ENCODE measurements around the gene VAV2.

Gene VAV2

DNA sequence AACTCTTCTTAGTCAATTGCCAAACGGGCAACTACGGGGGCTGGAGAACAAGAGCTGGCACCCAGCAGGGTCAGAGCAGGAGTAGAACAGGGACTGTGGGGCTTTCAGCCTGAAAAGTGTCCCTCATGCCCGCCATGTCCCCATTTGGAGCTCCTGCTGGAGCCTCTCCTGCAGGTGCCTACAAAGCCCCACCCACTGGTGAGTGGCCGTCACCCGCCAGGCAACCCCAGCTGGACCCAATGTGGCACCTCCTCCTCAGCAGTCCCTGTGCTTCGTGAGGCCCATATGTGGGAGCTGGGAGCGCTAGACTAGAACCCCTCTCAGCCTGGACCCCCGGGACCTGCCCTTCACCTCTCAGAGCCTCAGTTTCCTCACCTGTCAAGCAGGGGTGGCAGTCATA is 40.9 kb downstream of the VAV2 start:
- TF ChIP-seq, protein P1, sequence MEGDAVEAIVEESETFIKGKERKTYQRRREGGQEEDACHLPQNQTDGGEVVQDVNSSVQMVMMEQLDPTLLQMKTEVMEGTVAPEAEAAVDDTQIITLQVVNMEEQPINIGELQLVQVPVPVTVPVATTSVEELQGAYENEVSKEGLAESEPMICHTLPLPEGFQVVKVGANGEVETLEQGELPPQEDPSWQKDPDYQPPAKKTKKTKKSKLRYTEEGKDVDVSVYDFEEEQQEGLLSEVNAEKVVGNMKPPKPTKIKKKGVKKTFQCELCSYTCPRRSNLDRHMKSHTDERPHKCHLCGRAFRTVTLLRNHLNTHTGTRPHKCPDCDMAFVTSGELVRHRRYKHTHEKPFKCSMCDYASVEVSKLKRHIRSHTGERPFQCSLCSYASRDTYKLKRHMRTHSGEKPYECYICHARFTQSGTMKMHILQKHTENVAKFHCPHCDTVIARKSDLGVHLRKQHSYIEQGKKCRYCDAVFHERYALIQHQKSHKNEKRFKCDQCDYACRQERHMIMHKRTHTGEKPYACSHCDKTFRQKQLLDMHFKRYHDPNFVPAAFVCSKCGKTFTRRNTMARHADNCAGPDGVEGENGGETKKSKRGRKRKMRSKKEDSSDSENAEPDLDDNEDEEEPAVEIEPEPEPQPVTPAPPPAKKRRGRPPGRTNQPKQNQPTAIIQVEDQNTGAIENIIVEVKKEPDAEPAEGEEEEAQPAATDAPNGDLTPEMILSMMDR (IDR thresholded peaks at IDR 0.05; ENCODE audit: extremely low read depth, insufficient read depth, missing control alignments): no peak
- in situ Hi-C loops (cut with MboI; ENCODE audit: low pct_unique_long_range_greater_than_20kb, low sequenced_read_pairs, unreplicated experiment): no loop called here
- DNase-seq (ENCODE audit: low spot score): no peak

DNA sequence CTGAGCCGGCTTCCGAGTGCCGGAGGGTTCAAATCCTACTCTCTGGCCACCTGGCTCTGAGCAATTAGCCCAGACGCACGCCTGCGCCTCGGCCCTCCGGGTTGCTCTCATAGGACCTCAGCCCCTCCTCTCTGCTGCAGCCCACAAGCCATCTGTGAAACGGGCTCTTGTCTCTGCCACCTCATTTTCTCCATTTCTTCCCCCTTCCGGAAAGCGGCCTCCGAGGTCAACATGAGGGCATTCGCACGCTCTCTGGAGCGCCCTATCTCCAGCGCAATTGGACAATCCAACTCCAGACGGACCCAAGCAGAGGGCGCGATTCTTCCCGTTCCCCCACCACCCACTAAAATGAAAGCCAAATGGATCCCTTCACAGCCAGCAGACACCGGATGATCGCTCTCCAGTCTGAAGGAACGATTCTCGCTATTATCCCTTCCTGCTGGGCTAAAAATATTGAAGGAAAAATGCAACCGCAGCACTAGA is 41.5 kb downstream of the VAV2 start:
- in situ Hi-C loops (cut with MboI; ENCODE audit: low pct_unique_long_range_greater_than_20kb, low sequenced_read_pairs, unreplicated experiment): no loop called here

DNA sequence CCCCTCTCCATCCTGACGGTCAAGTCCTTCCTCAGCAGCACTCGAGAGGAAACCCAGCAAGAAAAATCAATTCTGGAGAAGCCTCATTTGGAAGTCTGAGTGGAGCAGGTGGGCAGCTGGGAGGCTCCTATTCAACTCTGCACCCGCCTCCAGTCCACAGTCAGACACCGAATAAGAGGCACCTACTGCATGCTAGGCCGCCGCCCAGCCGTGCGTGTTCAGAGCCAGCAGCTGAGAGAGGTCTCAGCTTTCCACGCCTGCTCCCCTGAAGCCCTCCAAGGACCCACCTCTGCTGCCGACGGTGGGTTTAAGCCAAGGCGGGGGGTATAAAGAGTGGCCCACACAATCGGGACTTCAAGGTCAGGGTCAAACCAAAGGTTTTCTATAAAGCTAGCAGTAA is 41.9 kb downstream of the VAV2 start:
- TF ChIP-seq, protein P1 (IDR thresholded peaks at IDR 0.05; ENCODE audit: extremely low read depth, insufficient read depth, missing control alignments): no peak
- in situ Hi-C loops (cut with MboI; ENCODE audit: low pct_unique_long_range_greater_than_20kb, low sequenced_read_pairs, unreplicated experiment): no loop called here
- DNase-seq (ENCODE audit: low spot score): no peak

More for the DNA sequence above, 41.5 kb downstream of the VAV2 start:
- TF ChIP-seq, protein P1 (IDR thresholded peaks at IDR 0.05; ENCODE audit: extremely low read depth, insufficient read depth, missing control alignments): no peak
- DNase-seq (ENCODE audit: low spot score): no peak

DNA sequence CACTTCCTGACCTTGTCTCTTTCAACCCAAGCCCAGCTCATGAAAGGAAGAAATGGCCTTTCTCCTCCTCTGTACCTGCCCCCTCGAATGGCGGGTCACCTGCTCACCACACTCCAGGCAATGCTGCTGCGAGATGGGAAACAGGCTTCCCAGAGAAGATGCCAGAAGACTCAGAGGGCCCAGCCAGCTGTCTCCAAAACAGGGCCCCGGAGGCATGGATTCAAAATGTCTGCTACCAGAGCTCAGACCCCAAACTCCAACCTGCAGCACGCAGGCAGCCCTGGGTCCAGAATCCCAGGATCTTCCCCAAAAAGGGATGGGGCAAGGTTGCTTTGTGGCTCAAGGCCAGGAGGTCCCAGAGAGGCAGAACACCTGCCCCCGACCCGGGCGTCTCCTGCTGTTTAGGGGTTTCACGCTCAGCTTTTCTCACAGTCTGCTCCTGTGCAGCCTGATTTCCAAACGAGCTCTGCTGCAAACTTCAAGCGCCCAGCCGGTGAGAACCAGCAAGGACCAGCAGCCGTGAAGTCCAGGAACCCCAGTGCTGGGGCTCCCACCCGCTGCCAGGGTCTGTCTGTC is 42.5 kb downstream of the VAV2 start:
- DNase-seq (ENCODE audit: low spot score): no peak

DNA sequence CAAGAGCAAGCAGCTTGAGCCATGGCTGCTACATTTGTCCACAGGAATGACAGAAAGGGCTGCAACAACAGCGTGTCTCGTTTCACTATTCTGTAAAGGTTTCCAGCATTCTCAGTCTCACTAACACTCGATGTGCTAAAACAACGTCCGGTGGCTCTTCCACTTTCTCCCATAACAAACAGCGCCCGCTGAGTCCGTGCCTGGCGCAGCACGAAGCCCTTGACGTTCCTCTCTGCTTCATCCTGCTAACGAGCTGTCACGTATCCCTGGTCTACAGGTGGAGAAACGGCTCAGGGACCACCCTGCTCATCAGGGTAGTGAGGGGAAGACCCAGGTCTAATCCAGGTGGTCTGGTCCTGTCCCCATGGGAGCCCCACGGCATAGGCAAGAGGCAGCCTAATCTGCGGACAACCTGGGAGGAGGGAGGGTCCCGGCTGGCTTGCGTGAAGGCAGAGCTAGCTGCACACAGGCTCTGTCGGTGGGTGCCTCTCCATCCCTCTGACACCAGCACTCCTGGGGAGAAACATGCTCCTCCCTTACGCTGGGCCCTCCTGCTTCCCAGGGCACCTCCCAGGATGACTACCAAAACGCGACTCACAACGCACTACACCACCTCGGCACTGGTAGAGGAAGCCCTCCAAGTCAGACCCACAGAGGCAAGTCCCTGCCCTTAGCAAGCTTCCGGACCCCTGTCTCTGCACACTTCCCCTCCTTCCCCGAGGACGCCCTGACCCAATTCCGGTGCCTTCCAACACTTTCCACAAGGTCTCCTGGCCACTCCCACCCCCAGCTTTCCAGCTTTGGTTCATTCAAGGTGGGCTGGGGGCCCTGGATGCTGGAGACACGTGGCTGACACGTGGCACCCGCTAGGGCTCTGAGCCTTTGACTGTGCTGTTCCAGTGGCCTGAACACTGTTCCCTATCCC is 43.3 kb downstream of the VAV2 start:
- DNase-seq (ENCODE audit: low spot score): no peak
- TF ChIP-seq, protein P1 (IDR thresholded peaks at IDR 0.05; ENCODE audit: extremely low read depth, insufficient read depth, missing control alignments): no peak
- in situ Hi-C loops (cut with MboI; ENCODE audit: low pct_unique_long_range_greater_than_20kb, low sequenced_read_pairs, unreplicated experiment): no loop called here

More for the DNA sequence above, 42.5 kb downstream of the VAV2 start:
- in situ Hi-C loops (cut with MboI; ENCODE audit: low pct_unique_long_range_greater_than_20kb, low sequenced_read_pairs, unreplicated experiment): no loop called here
- TF ChIP-seq, protein P1 (IDR thresholded peaks at IDR 0.05; ENCODE audit: extremely low read depth, insufficient read depth, missing control alignments): no peak

DNA sequence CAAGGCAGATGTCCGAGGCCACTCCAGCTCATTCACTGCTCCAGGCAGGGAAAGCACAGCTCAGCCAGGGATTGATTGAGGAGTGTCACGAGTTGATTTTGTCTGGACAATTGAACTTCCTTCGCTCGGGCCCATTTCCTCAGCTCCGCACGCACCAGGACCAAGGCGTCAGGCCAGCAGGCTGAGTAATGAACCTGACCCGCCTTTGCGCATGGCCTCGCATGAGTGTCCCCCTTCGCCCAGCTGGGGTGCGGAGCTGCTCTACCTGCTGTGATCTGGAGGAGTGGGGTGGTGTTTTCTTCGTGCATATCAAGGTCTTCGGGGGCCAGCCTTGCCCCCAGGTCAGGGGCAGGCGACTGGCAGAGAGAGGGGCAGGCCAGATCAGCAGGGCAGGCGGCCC is 44.0 kb downstream of the VAV2 start:
- in situ Hi-C loops (cut with MboI; ENCODE audit: low pct_unique_long_range_greater_than_20kb, low sequenced_read_pairs, unreplicated experiment): no loop called here
- TF ChIP-seq, protein P1 (IDR thresholded peaks at IDR 0.05; ENCODE audit: extremely low read depth, insufficient read depth, missing control alignments): no peak
- DNase-seq (ENCODE audit: low spot score): no peak

All from GM13977 (cell line).